Esophagus muscularis mucosa (tissue), 4 donors: Measurements from ENCODE around the gene CRYGC. TPM values are rescaled to one million over a fixed set of nuclear protein-coding genes. Genes with fewer than 3 reads are reported as not detected.
"Not testable (repeated sequence)": the region's sequence is repeated elsewhere in the genome, so short reads cannot be mapped to it uniquely, and the experiment has no call there.

Source experiments
- DNase-seq: peaks from one replicate; pipeline ENCODE4 v3.0.0-alpha.2; 2017; ENCODE audit errors: extremely low spot score
- H3K27ac ChIP-seq, 4 donors: fragments of 200-600 bp; sonication (generic); replicated peaks in 1 of 4; 1 replicate in 3 of 4; 2 replicates in 1 of 4; pipeline ENCODE4 v1.5.1; 2016 to 2019; ENCODE audit warnings: mild to moderate bottlenecking in 1 of 4
- H3K27me3 ChIP-seq, 4 donors: fragments of 200-600 bp; sonication (generic); one replicate each; pipeline versions ENCODE4 v1.5.1 to v1.6.0; 2016 to 2019
- H3K36me3 ChIP-seq, 4 donors: fragments of 200-600 bp; sonication (generic); one replicate each; pipeline ENCODE4 v1.5.1; 2016 to 2019
- H3K4me1 ChIP-seq, 4 donors: fragments of 200-600 bp; sonication (generic); one replicate each; pipeline ENCODE4 v1.5.1; 2016 to 2019
- H3K4me3 ChIP-seq, 4 donors: fragments of 200-600 bp; sonication (generic); 1 replicate in 2 of 4; 2 replicates in 2 of 4; pipeline ENCODE4 v1.5.1; 2016 to 2019; ENCODE audit warnings: mild to moderate bottlenecking in 4 of 4, moderate library complexity in 1 of 4
- H3K9me3 ChIP-seq, 4 donors: fragments of 200-600 bp; sonication (generic); 1 replicate in 3 of 4; 2 replicates in 1 of 4; pipeline ENCODE4 v1.5.1; 2016 to 2019
- CTCF ChIP-seq, 3 experiments: fragments of 200-600 bp in 2 of 3; fragments of 450-650 bp in 1 of 3; sonication (generic) in 2 of 3; IDR thresholded peaks; one replicate each; pipeline ENCODE4 v1.5.1; 2017 to 2019; ENCODE audit warnings: antibody characterized with exemption in 3 of 3, mild to moderate bottlenecking in 2 of 3, moderate library complexity in 1 of 3
- EP300 ChIP-seq: sonication (generic); formaldehyde crosslinking; IDR thresholded peaks from one replicate; pipeline ENCODE4 v1.6.1; 2017; ENCODE audit warnings: antibody characterized with exemption
- POLR2A ChIP-seq: fragments of 450-650 bp; IDR thresholded peaks from one replicate; pipeline ENCODE4 v1.6.1; 2017; ENCODE audit warnings: antibody characterized with exemption, moderate library complexity, mild to moderate bottlenecking, low read depth
- POLR2AphosphoS5 ChIP-seq, 2 donors: sonication (generic); formaldehyde crosslinking; IDR thresholded peaks; one replicate each; pipeline ENCODE4 v1.6.1; 2017; ENCODE audit warnings: antibody characterized with exemption in 2 of 2
- WGBS: methylation state at CpG from one replicate; pipeline ENCODE4 v1.1.5; 2018; 5-methylcytosine and 5-hydroxymethylcytosine counted together
- intact Hi-C: fragments of 100-400 bp; cut with DNase I; formaldehyde crosslinking; loops from one replicate; pipeline ENCODE4 v1.15.1; 2023
- total RNA-seq, 4 donors: library from RNA; depleted of rRNA; stranded (reverse); fragments of >200 nt; gene quantifications; one replicate each; pipeline versions ENCODE4 v1.1.0 to v1.2.1, GENCODE V29; 2016

Gene CRYGC
- total RNA-seq, 4 donors from 2014 or later: not detected

DNA sequence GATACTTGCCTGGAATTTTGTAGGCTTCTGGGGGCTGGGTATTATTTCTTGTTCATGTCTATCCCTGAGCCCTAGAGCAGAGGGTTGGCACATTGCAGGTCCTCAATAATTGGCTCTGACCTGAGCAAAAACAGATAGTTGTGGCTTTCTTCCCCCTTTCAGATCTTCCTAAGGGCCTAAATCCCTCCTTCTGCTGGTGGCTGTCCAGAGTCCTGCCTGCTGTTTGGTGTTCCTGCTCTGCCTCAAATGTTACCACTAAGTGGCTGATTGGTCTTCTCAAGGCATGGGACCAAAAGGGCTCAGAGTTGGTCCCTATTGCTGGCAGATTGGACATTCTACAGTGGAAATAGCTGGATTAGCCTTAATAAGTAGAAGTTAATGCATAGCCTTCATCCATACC is 17.4 kb upstream of the CRYGC start:
- H3K27ac ChIP-seq: no peak overlapping the region
- H3K36me3 ChIP-seq: no peaks in the 10 kb centered on the region
- DNase-seq: no peak
- no peak for TF ChIP-seq POLR2AphosphoS5 (IDR thresholded peaks at IDR 0.05)
- TF ChIP-seq EP300: no peak
- no peak for TF ChIP-seq POLR2A
- TF ChIP-seq CTCF (IDR thresholded peaks at IDR 0.05): no peak
- H3K4me3 ChIP-seq: no peak overlapping the region
- H3K4me1 ChIP-seq: no peaks in the 10 kb centered on the region
- H3K27me3 ChIP-seq: no peaks in the 10 kb centered on the region
- intact Hi-C loops: no loop called here
- H3K9me3 ChIP-seq: peaks cover 0 to 4% (median 2%) of the 10 kb centered on the region in 4 donors

GRCh38 chr2:208146006-208146405 is 16.4 kb upstream of the CRYGC start, which contains the start of gene CRYGB:
CRYGB (minus strand) TSS chr2:208146158; CDS start chr2:208146120, 38 bp downstream.
- Histone ChIP-seq H3K4me3 (no peak within 1 kb of the TSS), H3K9me3 (no peaks in the 10 kb centered on the region), H3K27ac (no peak within 1 kb of the TSS), H3K36me3 (no peaks in the 10 kb centered on the region), H3K27me3 (no peaks in the 10 kb centered on the region), H3K4me1 (no peaks in the 10 kb centered on the region)
- WGBS: 83% methylated on average over 6 of the region's 6 CpGs
- TF ChIP-seq POLR2A: no peak
- intact Hi-C loops: no loop called here
- DNase-seq: no peak

DNA sequence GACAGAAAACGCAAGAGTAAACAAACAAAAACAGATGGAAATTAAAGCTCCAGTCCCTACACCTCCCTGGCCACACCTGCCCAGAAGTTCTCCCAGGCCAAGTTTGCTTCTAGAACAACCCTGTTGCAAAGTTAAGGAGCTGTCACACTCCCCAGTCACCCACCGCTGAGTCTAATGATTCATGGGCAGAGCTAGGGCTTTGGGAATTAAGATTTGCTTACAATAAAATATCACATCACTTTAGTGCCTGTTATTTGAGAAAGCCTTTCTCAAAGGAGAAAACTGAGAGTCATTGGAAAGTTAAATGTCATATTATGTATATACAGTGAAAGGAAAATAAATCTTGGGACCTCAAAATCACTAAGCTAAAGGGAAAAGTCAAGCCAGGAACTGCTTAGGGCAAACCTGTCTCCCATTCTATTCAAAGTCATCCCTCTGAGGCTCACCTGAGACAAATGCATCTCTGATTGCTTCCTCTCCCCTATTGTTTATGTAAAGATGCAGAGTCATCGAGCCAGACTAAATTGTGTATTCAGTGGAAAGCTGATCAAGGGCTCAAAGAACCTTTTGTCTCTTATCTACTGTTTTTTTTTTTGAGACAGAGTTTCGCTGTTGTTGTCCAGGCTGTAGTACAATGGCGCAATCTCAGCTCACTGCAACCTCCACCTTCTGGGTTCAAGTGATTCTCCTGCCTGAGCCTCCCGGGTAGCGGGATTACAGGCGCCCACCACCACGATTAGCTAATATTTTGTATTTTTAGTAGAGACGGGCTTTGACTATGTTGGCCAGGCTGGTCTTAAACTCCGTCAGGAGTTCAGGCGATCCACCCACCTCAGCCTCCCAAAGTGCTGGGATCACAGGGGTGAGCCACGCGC is 13.5 kb upstream of the CRYGC start:
- intact Hi-C loops: no loop called here
- WGBS: 72% methylated on average over 14 of the region's 14 CpGs
- no peak for TF ChIP-seq CTCF (IDR thresholded peaks at IDR 0.05)
- TF ChIP-seq POLR2A: no peak
- TF ChIP-seq EP300: no peak
- no peak for TF ChIP-seq POLR2AphosphoS5 (IDR thresholded peaks at IDR 0.05)
- DNase-seq: no peak
- no peak overlapping the region for H3K27ac ChIP-seq
- no peaks in the 10 kb centered on the region for H3K36me3 ChIP-seq
- no peak overlapping the region for H3K4me3 ChIP-seq
- H3K9me3 ChIP-seq: no peaks in the 10 kb centered on the region
- H3K4me1 ChIP-seq: no peaks in the 10 kb centered on the region
- no peaks in the 10 kb centered on the region for H3K27me3 ChIP-seq

GRCh38 chr2:208142240-208142924 is 12.8 kb upstream of the CRYGC start:
- H3K27me3 ChIP-seq: no peaks in the 10 kb centered on the region
- intact Hi-C loops: no loop called here
- no peaks in the 10 kb centered on the region for H3K36me3 ChIP-seq
- peaks cover 0 to 1% (median 0%) of the 10 kb centered on the region in 4 donors for H3K4me1 ChIP-seq
- no peak overlapping the region for H3K4me3 ChIP-seq
- no peak overlapping the region for H3K27ac ChIP-seq
- DNase-seq: no peak
- H3K9me3 ChIP-seq: no peaks in the 10 kb centered on the region
- no peak for TF ChIP-seq POLR2A
- no peak for TF ChIP-seq EP300
- 27% methylated on average over 8 of the region's 8 CpGs for WGBS

- Histone ChIP-seq H3K9me3 (no peaks in the 10 kb centered on the region), H3K4me1 (peaks cover 0 to 22% (median 19%) of the 10 kb centered on the region in 4 donors), H3K27me3 (no peaks in the 10 kb centered on the region), H3K4me3 (no peak overlapping the region), H3K27ac (no peak overlapping the region), H3K36me3 (no peaks in the 10 kb centered on the region)
- DNase-seq: no peak
- intact Hi-C loops: no loop called here
- no peak for TF ChIP-seq CTCF (IDR thresholded peaks at IDR 0.05)
- no peak for TF ChIP-seq EP300
- TF ChIP-seq POLR2A: no peak
- TF ChIP-seq POLR2AphosphoS5 (IDR thresholded peaks at IDR 0.05): no peak
- WGBS: 91% methylated on average over 18 of the region's 18 CpGs
Measured at GRCh38 chr2:208139447-208139846, 9.8 kb upstream of the CRYGC start.

DNA sequence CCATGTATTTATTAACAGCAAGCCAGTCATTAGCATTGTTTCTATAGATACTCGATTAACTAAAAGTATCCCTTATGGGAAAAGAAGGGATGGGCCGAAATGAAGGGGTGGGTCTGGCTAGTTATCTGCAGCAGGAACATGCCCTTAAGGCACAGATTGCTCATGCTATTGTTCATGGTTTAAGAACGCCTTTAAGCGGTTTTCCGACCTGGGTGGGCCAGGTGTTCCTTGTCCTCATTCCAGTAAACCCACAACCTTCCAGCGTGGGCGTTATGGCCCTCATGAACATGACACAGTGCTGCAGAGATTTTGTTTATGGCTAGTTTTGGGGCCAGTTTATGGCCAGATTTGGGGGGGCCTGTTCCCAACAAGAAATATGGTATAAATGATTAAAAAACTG is 8.7 kb upstream of the CRYGC start:
- H3K27me3 ChIP-seq, H3K36me3 ChIP-seq, DNase-seq, H3K4me3 ChIP-seq, intact Hi-C loops, H3K27ac ChIP-seq, H3K9me3 ChIP-seq: not testable (repeated sequence)
- WGBS: 93% methylated on average over 7 of the region's 7 CpGs
- peaks cover 0 to 22% (median 19%) of the 10 kb centered on the region in 4 donors for H3K4me1 ChIP-seq
